ENCODE measurements around the gene NCS1.
A peak's percentile ranks its signal among the peaks of the same experiment; 100 is the strongest.

NCS1 gene

GRCh38 chr9:130213911-130214761 is 41.9 kb downstream of the NCS1 start:
- no peak for DNase-seq (ENCODE audit: low read depth)

GRCh38 chr9:130214776-130215340 is 42.7 kb downstream of the NCS1 start:
- no peak for DNase-seq (ENCODE audit: low read depth)

GRCh38 chr9:130215341-130216119 is 43.3 kb downstream of the NCS1 start:
- DNase-seq (ENCODE audit: low read depth), result peak; percentile 52

GRCh38 chr9:130217838-130218237 is 45.6 kb downstream of the NCS1 start:
- DNase-seq (ENCODE audit: low read depth), result no peak

- no peak for DNase-seq (ENCODE audit: low read depth)
Measured at GRCh38 chr9:130219661-130220096, 47.5 kb downstream of the NCS1 start.

- peak; percentile 27 for DNase-seq (ENCODE audit: low read depth)
Measured at GRCh38 chr9:130220352-130220751, 48.1 kb downstream of the NCS1 start.

GRCh38 chr9:130222833-130223232 is 50.6 kb downstream of the NCS1 start:
- no peak for DNase-seq (ENCODE audit: low read depth)

GRCh38 chr9:130225071-130225470 is 52.9 kb downstream of the NCS1 start:
- no peak for DNase-seq (ENCODE audit: low read depth)

GRCh38 chr9:130225586-130225985 is 53.4 kb downstream of the NCS1 start:
- no peak for DNase-seq (ENCODE audit: low read depth)

- no peak for DNase-seq (ENCODE audit: low read depth)
Measured at GRCh38 chr9:130226112-130226511, 53.9 kb downstream of the NCS1 start.

GRCh38 chr9:130227833-130228232 is 55.6 kb downstream of the NCS1 start:
- DNase-seq (ENCODE audit: low read depth), result no peak

GRCh38 chr9:130229759-130230158 is 57.6 kb downstream of the NCS1 start:
- no peak for DNase-seq (ENCODE audit: low read depth)

GRCh38 chr9:130230631-130231030 is 58.4 kb downstream of the NCS1 start:
- DNase-seq (ENCODE audit: low read depth), result no peak

- DNase-seq (ENCODE audit: low read depth), result no peak
Measured at GRCh38 chr9:130232899-130233586, 60.8 kb downstream of the NCS1 start.

GRCh38 chr9:130233587-130233945 is 61.4 kb downstream of the NCS1 start:
- no peak for DNase-seq (ENCODE audit: low read depth)

- peak; percentile 63 for DNase-seq (ENCODE audit: low read depth)
Measured at GRCh38 chr9:130234340-130235260, 62.4 kb downstream of the NCS1 start.

GRCh38 chr9:130235558-130236435 is 63.6 kb downstream of the NCS1 start:
- peak; percentile 43 for DNase-seq (ENCODE audit: low read depth)

- no peak for DNase-seq (ENCODE audit: low read depth)
Measured at GRCh38 chr9:130236436-130236985, 64.3 kb downstream of the NCS1 start.

GRCh38 chr9:130237076-130237475 is 64.9 kb downstream of the NCS1 start:
- peak; percentile 28 for DNase-seq (ENCODE audit: low read depth)

Measured in iris pigment epithelial cell (primary cell).